OCI-LY1 (cell line): ENCODE results near the gene OR1K1.

Source experiments
- EZH2 ChIP-seq: fragments of 200-600 bp; sonication (generic), shearing (Covaris generic); IDR thresholded peaks from 2 replicates; pipeline ENCODE4 v1.8.0; 2017; ENCODE audit warnings: borderline replicate concordance, mixed run types, mild to moderate bottlenecking, antibody characterized with exemption, low read length, moderate library complexity, mixed read lengths
- TF ChIP-seq, protein P1 (sequence below): fragments of 200-600 bp; sonication (generic), shearing (Covaris generic); IDR thresholded peaks from 2 replicates; pipeline ENCODE4 v1.5.1; 2017; ENCODE audit warnings: mild to moderate bottlenecking, antibody characterized with exemption, low read length, moderate library complexity, mixed read lengths

DNA sequence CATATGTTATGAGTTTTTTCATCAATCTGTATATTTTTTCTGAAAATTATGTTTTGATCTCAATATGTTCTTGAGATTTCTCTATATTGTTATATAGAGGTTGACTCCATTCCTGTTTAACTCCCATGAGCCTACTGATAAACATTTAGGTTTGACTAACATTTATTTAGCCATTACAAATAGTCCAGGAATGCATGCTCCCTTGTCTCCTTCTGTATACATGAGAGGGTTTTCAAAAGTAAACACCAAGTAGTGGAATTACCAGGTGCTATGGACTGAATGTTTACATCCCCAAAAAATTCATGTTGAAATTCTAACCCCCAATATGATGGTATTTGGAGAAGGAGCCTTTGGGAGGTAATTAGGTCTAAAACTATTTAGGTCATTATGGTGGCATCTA, 14.7 kb upstream of the OR1K1 start:
- TF ChIP-seq, protein P1, sequence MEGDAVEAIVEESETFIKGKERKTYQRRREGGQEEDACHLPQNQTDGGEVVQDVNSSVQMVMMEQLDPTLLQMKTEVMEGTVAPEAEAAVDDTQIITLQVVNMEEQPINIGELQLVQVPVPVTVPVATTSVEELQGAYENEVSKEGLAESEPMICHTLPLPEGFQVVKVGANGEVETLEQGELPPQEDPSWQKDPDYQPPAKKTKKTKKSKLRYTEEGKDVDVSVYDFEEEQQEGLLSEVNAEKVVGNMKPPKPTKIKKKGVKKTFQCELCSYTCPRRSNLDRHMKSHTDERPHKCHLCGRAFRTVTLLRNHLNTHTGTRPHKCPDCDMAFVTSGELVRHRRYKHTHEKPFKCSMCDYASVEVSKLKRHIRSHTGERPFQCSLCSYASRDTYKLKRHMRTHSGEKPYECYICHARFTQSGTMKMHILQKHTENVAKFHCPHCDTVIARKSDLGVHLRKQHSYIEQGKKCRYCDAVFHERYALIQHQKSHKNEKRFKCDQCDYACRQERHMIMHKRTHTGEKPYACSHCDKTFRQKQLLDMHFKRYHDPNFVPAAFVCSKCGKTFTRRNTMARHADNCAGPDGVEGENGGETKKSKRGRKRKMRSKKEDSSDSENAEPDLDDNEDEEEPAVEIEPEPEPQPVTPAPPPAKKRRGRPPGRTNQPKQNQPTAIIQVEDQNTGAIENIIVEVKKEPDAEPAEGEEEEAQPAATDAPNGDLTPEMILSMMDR = no peak
- TF ChIP-seq EZH2 = no peak
